K562 (cell line): ENCODE results near the gene STXBP6. TPM values are rescaled to one million over a fixed set of nuclear protein-coding genes. Genes with fewer than 3 reads are reported as not detected.

Experiments
- ATAC-seq: fragments of 200-7000 bp; cut with Tn5 transposase; 3 replicates; pipeline ENCODE4 v1.9.1; 2020; ENCODE audit warnings: moderate library complexity
- BruUV-seq: library from RNA; stranded (reverse); fragments of 400-500 nt; replicated peaks from 2 replicates; lab custom pipeline; 2021; lab: Mats Ljungman, UMichigan
- CTCF ChIA-PET: fragments of 300-600 bp; formaldehyde crosslinking; extraction: SDS; loops from one replicate; lab custom pipeline; 2021; ENCODE audit warnings: low intra/inter-chr PET ratio; lab: Yijun Ruan, JAX
- POLR2A ChIA-PET: fragments of 300-600, 350-650 bp; sonication (Branson Sonifier 250); formaldehyde crosslinking; extraction: SDS; loops from one replicate; lab custom pipeline; 2021; ENCODE audit warnings: antibody characterized with exemption, inconsistent platforms; lab: Yijun Ruan, JAX
- DNase-seq, 4 experiments: peaks; one replicate each; pipeline versions ENCODE4 v3.0.0 to v3.0.0-alpha.2; 2011 to 2018; ENCODE audit warnings: low spot score in 3 of 4, mixed read lengths in 3 of 4; ENCODE audit errors: extremely low read depth in 1 of 4
- FAIRE-seq: peaks from 2 replicates; lab custom pipeline; 2011; peaks lifted over from hg19 to GRCh38; lab: Jason Lieb, UNC
- H2AFZ ChIP-seq: 2 replicates; pipeline ENCODE4 v1.6.0; 2011; ENCODE audit warnings: low read depth, low read length, control low read depth, inconsistent platforms
- H3K27ac ChIP-seq: fragments of 200-600 bp; 3 replicates; pipeline ENCODE4 v1.8.0; 2011; ENCODE audit warnings: low read depth, mild to moderate bottlenecking, control low read depth, inconsistent platforms, low read length, moderate library complexity, mixed read lengths; ENCODE audit errors: extremely low read depth
- H3K27me3 ChIP-seq, 2 experiments: fragments of 300-600 bp in 1 of 2; 2 replicates in 1 of 2; 3 replicates in 1 of 2; pipeline versions ENCODE4 v1.6.0 to v1.8.0; 2011; ENCODE audit warnings: inconsistent platforms in 2 of 2, low read length in 2 of 2, mild to moderate bottlenecking in 1 of 2, mixed read lengths in 1 of 2, moderate library complexity in 1 of 2; ENCODE audit not compliant: control insufficient read depth in 2 of 2, insufficient read depth in 2 of 2
- H3K36me3 ChIP-seq: fragments of 300-600 bp; 3 replicates; pipeline ENCODE4 v1.8.0; 2011; ENCODE audit warnings: mild to moderate bottlenecking, low read length, inconsistent platforms; ENCODE audit not compliant: control insufficient read depth, insufficient read depth
- H3K4me1 ChIP-seq, 2 experiments: fragments of 200-600 bp in 1 of 2; replicated peaks in 1 of 2; 2 replicates in 1 of 2; 3 replicates in 1 of 2; pipeline versions ENCODE4 v1.5.1 to v1.8.0; 2011; ENCODE audit warnings: inconsistent platforms in 2 of 2, low read length in 2 of 2, mild to moderate bottlenecking in 1 of 2, mixed read lengths in 1 of 2, moderate library complexity in 1 of 2; ENCODE audit not compliant: control insufficient read depth in 2 of 2, insufficient read depth in 2 of 2
- H3K4me2 ChIP-seq: 2 replicates; pipeline ENCODE4 v1.6.1; 2011; ENCODE audit warnings: low read length, control low read depth, inconsistent platforms, mixed read lengths; ENCODE audit not compliant: insufficient read depth
- H3K4me3 ChIP-seq: fragments of 200-600 bp; sonication (generic), shearing (Covaris generic); 2 replicates; pipeline ENCODE4 v1.5.1; 2016; ENCODE audit warnings: control low read depth, inconsistent platforms
- H3K79me2 ChIP-seq: fragments of 200-600 bp; 3 replicates; pipeline ENCODE4 v1.8.0; 2011; ENCODE audit warnings: low read length, inconsistent platforms; ENCODE audit not compliant: control insufficient read depth, insufficient read depth
- H3K9ac ChIP-seq, 2 experiments: 2 replicates each; pipeline versions ENCODE4 v1.6.0 to v1.6.1; 2011; ENCODE audit warnings: low read depth in 2 of 2, low read length in 2 of 2, control low read depth in 1 of 2, inconsistent platforms in 1 of 2, mild to moderate bottlenecking in 1 of 2, mixed read lengths in 1 of 2; ENCODE audit not compliant: insufficient read depth in 1 of 2
- H3K9me1 ChIP-seq: one replicate; pipeline ENCODE4 v1.6.0; 2011; ENCODE audit warnings: inconsistent platforms, mild to moderate bottlenecking, low read length, moderate library complexity; ENCODE audit not compliant: control insufficient read depth, insufficient read depth
- H3K9me3 ChIP-seq: replicated peaks from 2 replicates; pipeline ENCODE4 v1.5.1; 2011; ENCODE audit warnings: low read depth, low read length, inconsistent platforms; ENCODE audit not compliant: control insufficient read depth, insufficient read depth
- H4K20me1 ChIP-seq: replicated peaks from 2 replicates; pipeline ENCODE4 v1.6.1; 2011; ENCODE audit warnings: low read length, inconsistent platforms, mixed read lengths; ENCODE audit not compliant: control insufficient read depth, insufficient read depth
- CCNT2 ChIP-seq: IDR thresholded peaks from 2 replicates; pipeline ENCODE4 v1.6.1; 2011; ENCODE audit warnings: borderline replicate concordance, low read depth, mild to moderate bottlenecking, moderate library complexity, mixed read lengths, low read length; ENCODE audit not compliant: insufficient read length; ENCODE audit errors: extremely low read depth
- CHD2 ChIP-seq: IDR thresholded peaks from 2 replicates; pipeline ENCODE4 v1.6.1; 2011; ENCODE audit warnings: low read depth, low read length
- DMBX1 ChIP-seq: fragments of 250-450 bp; sonication (Bioruptor Pico); IDR thresholded peaks from 2 replicates; pipeline ENCODE4 v1.8.0; 2022; ENCODE audit warnings: inconsistent platforms, mild to moderate bottlenecking, moderate library complexity, borderline replicate concordance
- FOXA3 ChIP-seq, 2 experiments: fragments of 450-650 bp in 1 of 2; sonication (generic) in 1 of 2; formaldehyde crosslinking; IDR thresholded peaks in 1 of 2; conservative IDR thresholded peaks in 1 of 2; 2 replicates each; pipeline versions ENCODE4 v1.4.0 to v1.8.0; 2020 to 2022; ENCODE audit warnings: mild to moderate bottlenecking in 2 of 2, missing genetic modification reagents in 1 of 2
- HDGF ChIP-seq: fragments of 450-650 bp; IDR thresholded peaks from 2 replicates; pipeline ENCODE4 v1.6.1; 2016
- HES1 ChIP-seq: fragments of 450-650 bp; IDR thresholded peaks from 2 replicates; pipeline ENCODE4 v1.6.1; 2016; ENCODE audit warnings: low read depth, mild to moderate bottlenecking, moderate library complexity
- KLF6 ChIP-seq: fragments of 250-450 bp; sonication (Bioruptor Pico); IDR thresholded peaks from 2 replicates; pipeline ENCODE4 v1.4.0; 2020; ENCODE audit warnings: mild to moderate bottlenecking, moderate library complexity, borderline replicate concordance
- NFATC3 ChIP-seq: fragments of 450-650 bp; IDR thresholded peaks from 2 replicates; pipeline ENCODE4 v1.6.1; 2017; ENCODE audit warnings: mild to moderate bottlenecking
- RAD21 ChIP-seq, 2 experiments: fragments of 250-450 bp in 1 of 2; fragments of 450-650 bp in 1 of 2; sonication (Bioruptor Pico) in 1 of 2; formaldehyde crosslinking in 1 of 2; IDR thresholded peaks in 1 of 2; conservative IDR thresholded peaks in 1 of 2; 2 replicates each; pipeline versions ENCODE4 v1.4.0 to v1.8.0; 2020 to 2022; ENCODE audit warnings: mild to moderate bottlenecking in 2 of 2, moderate library complexity in 1 of 2
- RB1 ChIP-seq: fragments of 450-650 bp; IDR thresholded peaks from 2 replicates; pipeline ENCODE4 v1.6.1; 2017; ENCODE audit warnings: low read depth, mild to moderate bottlenecking
- RBM39 ChIP-seq: fragments of 200-400 bp; formaldehyde crosslinking; optimal IDR thresholded peaks from 2 replicates; pipeline ENCODE3; 2018; ENCODE audit warnings: low read depth, low read length
- RHOXF2B ChIP-seq: fragments of 250-450 bp; sonication (Bioruptor Pico); conservative IDR thresholded peaks from 2 replicates; pipeline ENCODE4 v1.5.1; 2021
- SRSF1 ChIP-seq: fragments of 200-400 bp; formaldehyde crosslinking; IDR thresholded peaks from 2 replicates; pipeline ENCODE4 v1.6.1; 2017; ENCODE audit warnings: mild to moderate bottlenecking, low read depth, low read length, moderate library complexity
- TCF7L2 ChIP-seq: fragments of 150-350 bp; IDR thresholded peaks from 2 replicates; pipeline ENCODE4 v1.6.1; 2016; ENCODE audit warnings: low read depth, mild to moderate bottlenecking, low read length, moderate library complexity
- ZNF512 ChIP-seq: IDR thresholded peaks from 2 replicates; pipeline ENCODE4 v1.6.1; 2016; ENCODE audit warnings: missing genetic modification characterization, missing compliant biosample characterization
- WGBS: fragments of 100-300 bp; shearing (Covaris generic); methylation state at CpG from one replicate; pipeline ENCODE4 v1.1.6; 2016; ENCODE audit warnings: low coverage, mixed read lengths; ENCODE audit not compliant: insufficient coverage; ENCODE audit errors: missing lambda C conversion rate; 5-methylcytosine and 5-hydroxymethylcytosine counted together
- in situ Hi-C: fragments of 300-500 bp; cut with MboI; formaldehyde crosslinking; loops from 4 replicates; pipeline ENCODE4 v1.15.0; 2018; ENCODE audit warnings: inconsistent platforms, mixed read lengths
- intact Hi-C: fragments of 100-400 bp; cut with micrococcal nuclease; formaldehyde crosslinking; loops from 2 replicates; pipeline ENCODE4 v1.14.2; 2022
- polyA plus RNA-seq, 8 experiments: library from polyadenylated mRNA; depleted of rRNA in 4 of 8; stranded (reverse) in 5 of 8; unstranded in 3 of 8; fragments of >200 nt; fragmentation: Nextera tagmentation in 2 of 8; fragmentation: Illumina TruSeq in 1 of 8; extraction: Ambion mirVana in 2 of 8; extraction: Trizol in 1 of 8; gene quantifications; 2 replicates each; pipeline versions ENCODE4 v1.2.1 to v1.2.3, GENCODE V29; 2011 to 2014; ENCODE audit warnings: inconsistent platforms in 1 of 8, missing spikeins in 1 of 8
- total RNA-seq, 7 experiments: library from RNA; depleted of rRNA in 6 of 7; stranded (reverse); fragments of >200 nt in 6 of 7; fragmentation: Illumina TruSeq in 2 of 7; extraction: Trizol in 2 of 7; gene quantifications; 2 replicates each; pipeline versions ENCODE4 v1.2.1 to v1.2.3, GENCODE V29; 2011 to 2021; ENCODE audit warnings: low replicate concordance in 1 of 7

STXBP6 gene
- total and polyA plus RNA-seq, 9 of the 15 experiments (the other 6 are each of a cell fraction or from before 2014, with no cell fraction given) = 0.27 to 0.89 (median 0.59) TPM

GRCh38 chr14:24834956-24835355 is 215.0 kb downstream of the STXBP6 start:
- intact Hi-C loops = no loop called here
- no peaks in the 10 kb centered on the region for H3K4me1 ChIP-seq

GRCh38 chr14:24833385-24833784 is 216.6 kb downstream of the STXBP6 start:
- intact Hi-C loops = no loop called here
- in situ Hi-C loops = no loop called here
- H3K9me1 ChIP-seq = no peaks in the 10 kb centered on the region
- H3K9ac ChIP-seq = no peak overlapping the region
- H3K36me3 ChIP-seq = no peaks in the 10 kb centered on the region
- H3K27ac ChIP-seq = no peak overlapping the region
- no peaks in the 10 kb centered on the region for H4K20me1 ChIP-seq
- ATAC-seq (no peak), FAIRE-seq (no peak), DNase-seq (no peak)
- CTCF ChIA-PET = no interaction called here
- no TSS peak for BruUV-seq
- no peaks in the 10 kb centered on the region for H3K9me3 ChIP-seq
- no peak overlapping the region for H2AFZ ChIP-seq
- 0% methylated on average over 1 of the region's 1 CpG for WGBS
- H3K79me2 ChIP-seq = no peaks in the 10 kb centered on the region
- no peak overlapping the region for H3K4me3 ChIP-seq
- no peak overlapping the region for H3K4me2 ChIP-seq
- no peaks in the 10 kb centered on the region for H3K4me1 ChIP-seq
- H3K27me3 ChIP-seq = no peaks in the 10 kb centered on the region
- POLR2A ChIA-PET = no interaction called here
- TF ChIP-seq HES1 (no peak), RBM39 (no peak), FOXA3 (CRISPR knock-in tag; conservative IDR thresholded peaks at IDR 0.05 in 1 of 2, IDR thresholded peaks at IDR 0.05 in 1 of 2) (no peak), RB1 (no peak), SRSF1 (no peak), TCF7L2 (no peak), ZNF512 (tag) (no peak)

More at GRCh38 chr14:24834956-24835355, 215.0 kb downstream of the STXBP6 start:
- CTCF ChIA-PET = no interaction called here
- FAIRE-seq (no peak), DNase-seq (no peak), ATAC-seq (no peak)
- no peak overlapping the region for H3K9ac ChIP-seq
- 0% methylated on average over 6 of the region's 6 CpGs for WGBS
- H3K27ac ChIP-seq = no peak overlapping the region
- H3K4me2 ChIP-seq = no peak overlapping the region
- in situ Hi-C loops = no loop called here
- no peak for TF ChIP-seq HDGF
- TF ChIP-seq DMBX1 (CRISPR knock-in tag) = no peak
- no peak for TF ChIP-seq CCNT2
- no peak for TF ChIP-seq CHD2
- no peak for TF ChIP-seq RHOXF2B (CRISPR knock-in tag)
- TF ChIP-seq HES1 = no peak
- TF ChIP-seq RAD21 (CRISPR knock-in tag; conservative IDR thresholded peaks at IDR 0.05 in 1 of 2, IDR thresholded peaks at IDR 0.05 in 1 of 2) = no peak
- TF ChIP-seq KLF6 = no peak
- TF ChIP-seq NFATC3 = no peak
- H4K20me1 ChIP-seq = no peaks in the 10 kb centered on the region
- H3K36me3 ChIP-seq = no peaks in the 10 kb centered on the region
- no peaks in the 10 kb centered on the region for H3K9me1 ChIP-seq
- POLR2A ChIA-PET = interaction anchor here (0.7 kb wide), 1 partner anchor 23 kb away, joined by 3 read pairs; no protein-coding TSS in a partner anchor
- BruUV-seq = no TSS peak
- H3K27me3 ChIP-seq = no peaks in the 10 kb centered on the region
- no peak overlapping the region for H2AFZ ChIP-seq
- no peak overlapping the region for H3K4me3 ChIP-seq
- no peaks in the 10 kb centered on the region for H3K9me3 ChIP-seq
- H3K79me2 ChIP-seq = no peaks in the 10 kb centered on the region
